ENCODE data around the gene DEFB129. TPM values are rescaled to one million over a fixed set of nuclear protein-coding genes. Genes with fewer than 3 reads are reported as not detected.
"Not testable (repeated sequence)": the region's sequence is repeated elsewhere in the genome, so short reads cannot be mapped to it uniquely, and the experiment has no call there.

Gene DEFB129
- total RNA-seq, 4 donors from 2014 or later, result not detected

DNA sequence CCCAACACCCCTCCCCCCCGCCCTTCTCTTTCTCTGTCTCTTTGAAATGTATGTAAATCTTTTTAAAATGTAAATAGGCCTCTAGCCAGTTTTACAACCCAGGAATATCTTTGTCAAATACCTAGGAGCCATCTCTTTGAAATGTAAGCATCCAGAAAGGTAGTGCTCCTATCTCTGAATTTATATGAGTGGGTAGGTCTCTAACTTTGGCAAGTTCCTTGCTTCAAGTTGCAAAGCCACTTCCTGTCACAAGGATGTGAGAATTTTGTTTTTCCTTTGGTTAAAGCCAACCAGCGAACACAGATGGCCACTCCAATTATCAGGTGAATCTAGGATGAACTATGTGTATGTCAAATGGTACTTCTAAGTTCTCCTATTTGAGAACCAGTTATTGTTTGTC is 24.3 kb downstream of the DEFB129 start:
- H3K27ac ChIP-seq, result no peak overlapping the region
- TF ChIP-seq POLR2A (IDR thresholded peaks at IDR 0.05), result no peak
- TF ChIP-seq, protein P1, sequence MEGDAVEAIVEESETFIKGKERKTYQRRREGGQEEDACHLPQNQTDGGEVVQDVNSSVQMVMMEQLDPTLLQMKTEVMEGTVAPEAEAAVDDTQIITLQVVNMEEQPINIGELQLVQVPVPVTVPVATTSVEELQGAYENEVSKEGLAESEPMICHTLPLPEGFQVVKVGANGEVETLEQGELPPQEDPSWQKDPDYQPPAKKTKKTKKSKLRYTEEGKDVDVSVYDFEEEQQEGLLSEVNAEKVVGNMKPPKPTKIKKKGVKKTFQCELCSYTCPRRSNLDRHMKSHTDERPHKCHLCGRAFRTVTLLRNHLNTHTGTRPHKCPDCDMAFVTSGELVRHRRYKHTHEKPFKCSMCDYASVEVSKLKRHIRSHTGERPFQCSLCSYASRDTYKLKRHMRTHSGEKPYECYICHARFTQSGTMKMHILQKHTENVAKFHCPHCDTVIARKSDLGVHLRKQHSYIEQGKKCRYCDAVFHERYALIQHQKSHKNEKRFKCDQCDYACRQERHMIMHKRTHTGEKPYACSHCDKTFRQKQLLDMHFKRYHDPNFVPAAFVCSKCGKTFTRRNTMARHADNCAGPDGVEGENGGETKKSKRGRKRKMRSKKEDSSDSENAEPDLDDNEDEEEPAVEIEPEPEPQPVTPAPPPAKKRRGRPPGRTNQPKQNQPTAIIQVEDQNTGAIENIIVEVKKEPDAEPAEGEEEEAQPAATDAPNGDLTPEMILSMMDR (IDR thresholded peaks at IDR 0.05), result no peak
- H3K27me3 ChIP-seq, result peaks cover 0 to 32% (median 0%) of the 10 kb centered on the region in 4 donors
- no peaks in the 10 kb centered on the region for H3K9me3 ChIP-seq
- WGBS, 2 donors, result 39 to 41% methylated on average over 2 of the region's 2 CpGs
- no peak overlapping the region for H3K4me3 ChIP-seq
- no peak for DNase-seq
- intact Hi-C loops (cut with DNase I), result no loop called here
- H3K4me1 ChIP-seq, result no peaks in the 10 kb centered on the region
- H3K36me3 ChIP-seq, result no peaks in the 10 kb centered on the region

DNA sequence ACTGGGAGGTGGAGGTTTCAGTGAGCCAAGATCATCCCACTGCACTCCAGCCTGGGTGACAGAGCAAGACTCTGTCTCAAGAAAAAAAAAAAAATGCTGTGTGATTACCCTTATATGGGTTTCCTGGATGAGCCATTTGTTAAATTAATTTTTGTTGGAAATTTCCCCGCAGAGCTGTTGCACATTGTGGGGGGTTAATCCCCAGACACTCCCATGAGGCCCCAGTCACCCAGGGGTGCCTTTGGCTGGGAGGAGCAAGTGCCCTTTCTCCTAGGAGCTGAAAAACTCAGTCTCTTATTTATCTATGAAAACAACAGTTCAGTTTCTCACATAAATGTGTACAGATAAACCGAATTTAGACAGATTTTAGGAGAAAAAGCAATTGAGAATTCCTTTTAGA is 25.7 kb downstream of the DEFB129 start:
- WGBS, 2 donors, result 72 to 86% methylated on average over 2 of the region's 2 CpGs
- Histone ChIP-seq H3K27ac (no peak overlapping the region), H3K4me1 (no peaks in the 10 kb centered on the region), H3K27me3 (peaks cover 0 to 39% (median 0%) of the 10 kb centered on the region in 4 donors), H3K36me3 (no peaks in the 10 kb centered on the region), H3K9me3 (no peaks in the 10 kb centered on the region), H3K4me3 (no peak overlapping the region)
- intact Hi-C loops (cut with DNase I), result no loop called here
- TF ChIP-seq POLR2A (IDR thresholded peaks at IDR 0.05), result no peak
- TF ChIP-seq, protein P1 (IDR thresholded peaks at IDR 0.05), result no peak
- no peak for DNase-seq

DNA sequence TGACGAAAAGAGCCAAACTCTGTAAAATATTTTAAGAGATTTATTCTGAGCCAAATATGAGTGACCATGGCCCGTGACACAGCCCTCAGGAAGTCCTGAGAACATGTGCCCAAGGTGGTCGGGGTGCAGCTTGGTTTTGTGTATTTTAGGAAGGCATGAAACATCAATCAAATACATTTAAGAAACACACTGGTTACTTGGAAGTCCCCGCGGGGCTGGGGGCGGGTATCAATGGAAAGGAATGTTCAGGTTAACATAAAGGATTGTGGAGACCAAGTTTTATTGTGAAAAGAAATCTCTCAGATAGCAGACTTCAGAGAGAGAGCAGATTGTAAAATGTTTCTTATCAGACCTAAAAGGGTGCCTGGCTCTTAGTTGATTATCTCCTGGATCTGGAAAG is 26.4 kb downstream of the DEFB129 start:
- WGBS, 2 donors, result 27 to 37% methylated on average over 5 to 6 of the region's 6 CpGs
- H3K4me3 ChIP-seq; H3K9me3 ChIP-seq; H3K36me3 ChIP-seq; intact Hi-C loops (cut with DNase I); H3K4me1 ChIP-seq; H3K27ac ChIP-seq; DNase-seq: not testable (repeated sequence)
- peaks cover 0 to 43% (median 0%) of the 10 kb centered on the region in 4 donors for H3K27me3 ChIP-seq

DNA sequence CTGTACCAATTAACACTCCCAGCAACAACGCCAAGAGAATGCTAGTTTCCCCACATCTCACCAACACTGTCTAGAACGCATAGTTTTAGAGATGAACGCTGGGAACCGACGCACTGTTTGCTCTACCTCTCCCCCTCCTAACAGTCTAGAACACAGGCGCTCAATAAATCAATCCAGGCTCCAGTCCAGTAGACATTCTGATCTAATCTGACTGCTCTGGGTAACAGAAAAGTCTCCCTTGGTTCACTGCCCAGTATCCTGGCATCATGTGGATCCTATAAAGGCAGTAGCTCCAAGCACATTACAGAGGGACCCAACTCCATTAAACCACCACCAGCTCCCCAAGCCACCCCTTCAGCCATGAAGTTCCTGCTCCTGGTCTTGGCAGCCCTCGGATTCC is 30.4 kb downstream of the DEFB129 start, which contains the start of gene DEFB132:
DEFB132 (plus strand) TSS at position 306 of the 400 bp plus-strand sequence; CDS start at position 361, 55 bp downstream.
- no peak for DNase-seq
- Histone ChIP-seq H3K36me3 (no peaks in the 10 kb centered on the region), H3K9me3 (no peaks in the 10 kb centered on the region), H3K4me3 (no peak within 1 kb of the TSS), H3K27me3 (peaks cover 0 to 21% (median 0%) of the 10 kb centered on the region in 4 donors), H3K27ac (no peak within 1 kb of the TSS), H3K4me1 (no peaks in the 10 kb centered on the region)
- 79% methylated on average over 6 to 7 of the region's 7 CpGs for WGBS, 2 donors
- intact Hi-C loops (cut with DNase I), result no loop called here
- no peak for TF ChIP-seq POLR2A (IDR thresholded peaks at IDR 0.05)
- TF ChIP-seq, protein P1 (IDR thresholded peaks at IDR 0.05), result no peak

DNA sequence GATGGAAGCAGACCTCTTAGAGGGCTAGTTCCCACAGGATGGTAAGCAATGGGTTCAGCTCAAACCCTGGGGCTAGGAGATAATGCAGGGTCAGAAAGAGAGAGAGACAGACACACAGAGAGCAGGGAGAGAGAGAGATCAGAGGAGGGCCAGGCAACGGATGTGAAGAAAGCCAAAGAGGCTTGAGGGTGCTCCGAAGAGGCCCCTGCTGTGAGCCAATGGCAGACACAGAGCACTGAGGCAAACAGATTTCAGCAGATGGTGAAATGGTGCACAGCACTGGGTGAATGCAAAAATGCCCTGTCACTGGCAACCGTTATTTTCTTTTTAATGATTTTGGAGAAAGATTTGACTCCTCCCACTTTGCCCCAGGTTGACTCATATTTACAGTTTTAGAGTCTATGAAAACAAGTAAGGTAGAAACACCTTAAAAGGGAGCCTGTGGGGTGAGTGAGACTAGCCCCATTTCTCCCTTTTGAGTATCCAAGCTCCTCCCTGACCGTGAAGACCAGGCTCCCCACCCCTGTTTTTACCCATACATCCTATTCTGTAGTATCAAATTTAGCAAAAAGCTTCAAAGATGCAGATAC is 31.3 kb downstream of the DEFB129 start:
- Histone ChIP-seq H3K4me3 (no peak overlapping the region), H3K4me1 (no peaks in the 10 kb centered on the region), H3K27ac (no peak overlapping the region), H3K27me3 (peaks cover 0 to 16% (median 0%) of the 10 kb centered on the region in 4 donors), H3K36me3 (no peaks in the 10 kb centered on the region), H3K9me3 (no peaks in the 10 kb centered on the region)
- no peak for DNase-seq
- intact Hi-C loops (cut with DNase I), result no loop called here
- WGBS, 2 donors, result 55 to 63% methylated on average over 4 of the region's 4 CpGs
- TF ChIP-seq POLR2A (IDR thresholded peaks at IDR 0.05), result no peak
- TF ChIP-seq, protein P1 (IDR thresholded peaks at IDR 0.05), result no peak

DNA sequence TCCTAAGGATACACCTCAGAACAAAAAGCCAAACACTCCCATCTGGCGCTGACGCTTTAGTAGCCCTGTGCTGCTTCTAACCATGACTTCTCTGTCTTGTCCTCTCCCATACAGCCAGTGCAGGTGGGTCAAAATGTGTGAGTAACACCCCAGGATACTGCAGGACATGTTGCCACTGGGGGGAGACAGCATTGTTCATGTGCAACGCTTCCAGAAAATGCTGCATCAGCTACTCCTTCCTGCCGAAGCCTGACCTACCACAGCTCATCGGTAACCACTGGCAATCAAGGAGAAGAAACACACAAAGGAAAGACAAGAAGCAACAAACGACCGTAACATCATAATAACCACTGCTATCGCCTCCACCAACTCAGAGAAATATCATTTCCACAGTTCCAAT is 31.9 kb downstream of the DEFB129 start:
- WGBS, 2 donors, result 50 to 57% methylated on average over 8 of the region's 8 CpGs
- H3K27me3 ChIP-seq, result peaks cover 0 to 18% (median 0%) of the 10 kb centered on the region in 4 donors
- no peaks in the 10 kb centered on the region for H3K36me3 ChIP-seq
- TF ChIP-seq, protein P1 (IDR thresholded peaks at IDR 0.05), result peak in 1 of 6 experiments; percentile 5
- TF ChIP-seq POLR2A (IDR thresholded peaks at IDR 0.05), result no peak
- H3K9me3 ChIP-seq, result no peaks in the 10 kb centered on the region
- H3K4me1 ChIP-seq, result no peaks in the 10 kb centered on the region
- intact Hi-C loops (cut with DNase I), result no loop called here
- no peak overlapping the region for H3K4me3 ChIP-seq
- H3K27ac ChIP-seq, result no peak overlapping the region
- no peak for DNase-seq

All from esophagus squamous epithelium (tissue), 5 donors.